ENCODE results near the gene ZNF778.
A peak's percentile ranks its signal among the peaks of the same experiment; 100 is the strongest.

The ZNF778 gene

DNA sequence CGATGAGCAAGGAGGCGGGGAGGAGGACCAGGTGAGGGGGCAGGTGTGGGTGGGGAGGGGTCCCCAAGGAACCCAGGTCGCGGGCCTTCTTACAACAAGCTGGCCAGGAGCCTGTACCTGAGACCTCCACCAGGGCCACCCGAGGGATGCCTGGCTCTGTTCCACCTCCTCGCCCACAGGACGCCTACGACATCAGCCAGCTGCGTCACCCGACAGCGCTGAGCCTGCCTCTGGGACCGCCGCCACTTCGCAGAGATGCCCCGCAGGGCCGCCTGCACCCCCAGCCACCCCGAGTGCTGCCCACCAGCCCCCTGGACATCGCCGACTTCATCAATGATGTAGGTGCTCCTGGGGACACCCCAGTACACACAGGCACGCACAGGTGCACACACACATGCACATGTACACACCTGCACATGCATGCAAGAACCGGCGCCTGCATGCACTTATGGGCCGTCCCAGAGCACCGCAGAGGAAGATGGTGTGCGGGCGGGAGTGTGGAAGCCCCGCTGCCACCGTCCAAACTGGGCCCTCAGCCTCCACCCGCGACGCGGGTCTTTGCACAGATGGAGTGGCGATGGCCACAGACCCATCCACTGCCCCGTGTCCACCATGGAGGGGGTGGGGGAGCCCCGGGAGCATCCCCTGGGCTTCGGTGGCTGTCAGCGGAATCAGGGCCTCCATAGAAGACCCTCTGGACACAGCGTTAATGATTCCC is 23.8 kb upstream of the ZNF778 start:
- H3K4me3 ChIP-seq (ENCODE audit: low read length), result peak overlapping the region; percentile 39
- TF ChIP-seq, protein P1, sequence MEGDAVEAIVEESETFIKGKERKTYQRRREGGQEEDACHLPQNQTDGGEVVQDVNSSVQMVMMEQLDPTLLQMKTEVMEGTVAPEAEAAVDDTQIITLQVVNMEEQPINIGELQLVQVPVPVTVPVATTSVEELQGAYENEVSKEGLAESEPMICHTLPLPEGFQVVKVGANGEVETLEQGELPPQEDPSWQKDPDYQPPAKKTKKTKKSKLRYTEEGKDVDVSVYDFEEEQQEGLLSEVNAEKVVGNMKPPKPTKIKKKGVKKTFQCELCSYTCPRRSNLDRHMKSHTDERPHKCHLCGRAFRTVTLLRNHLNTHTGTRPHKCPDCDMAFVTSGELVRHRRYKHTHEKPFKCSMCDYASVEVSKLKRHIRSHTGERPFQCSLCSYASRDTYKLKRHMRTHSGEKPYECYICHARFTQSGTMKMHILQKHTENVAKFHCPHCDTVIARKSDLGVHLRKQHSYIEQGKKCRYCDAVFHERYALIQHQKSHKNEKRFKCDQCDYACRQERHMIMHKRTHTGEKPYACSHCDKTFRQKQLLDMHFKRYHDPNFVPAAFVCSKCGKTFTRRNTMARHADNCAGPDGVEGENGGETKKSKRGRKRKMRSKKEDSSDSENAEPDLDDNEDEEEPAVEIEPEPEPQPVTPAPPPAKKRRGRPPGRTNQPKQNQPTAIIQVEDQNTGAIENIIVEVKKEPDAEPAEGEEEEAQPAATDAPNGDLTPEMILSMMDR (conservative IDR thresholded peaks at IDR 0.05; ENCODE audit: low read length), result no peak
- DNase-seq (ENCODE audit: low read depth), result no peak

DNA sequence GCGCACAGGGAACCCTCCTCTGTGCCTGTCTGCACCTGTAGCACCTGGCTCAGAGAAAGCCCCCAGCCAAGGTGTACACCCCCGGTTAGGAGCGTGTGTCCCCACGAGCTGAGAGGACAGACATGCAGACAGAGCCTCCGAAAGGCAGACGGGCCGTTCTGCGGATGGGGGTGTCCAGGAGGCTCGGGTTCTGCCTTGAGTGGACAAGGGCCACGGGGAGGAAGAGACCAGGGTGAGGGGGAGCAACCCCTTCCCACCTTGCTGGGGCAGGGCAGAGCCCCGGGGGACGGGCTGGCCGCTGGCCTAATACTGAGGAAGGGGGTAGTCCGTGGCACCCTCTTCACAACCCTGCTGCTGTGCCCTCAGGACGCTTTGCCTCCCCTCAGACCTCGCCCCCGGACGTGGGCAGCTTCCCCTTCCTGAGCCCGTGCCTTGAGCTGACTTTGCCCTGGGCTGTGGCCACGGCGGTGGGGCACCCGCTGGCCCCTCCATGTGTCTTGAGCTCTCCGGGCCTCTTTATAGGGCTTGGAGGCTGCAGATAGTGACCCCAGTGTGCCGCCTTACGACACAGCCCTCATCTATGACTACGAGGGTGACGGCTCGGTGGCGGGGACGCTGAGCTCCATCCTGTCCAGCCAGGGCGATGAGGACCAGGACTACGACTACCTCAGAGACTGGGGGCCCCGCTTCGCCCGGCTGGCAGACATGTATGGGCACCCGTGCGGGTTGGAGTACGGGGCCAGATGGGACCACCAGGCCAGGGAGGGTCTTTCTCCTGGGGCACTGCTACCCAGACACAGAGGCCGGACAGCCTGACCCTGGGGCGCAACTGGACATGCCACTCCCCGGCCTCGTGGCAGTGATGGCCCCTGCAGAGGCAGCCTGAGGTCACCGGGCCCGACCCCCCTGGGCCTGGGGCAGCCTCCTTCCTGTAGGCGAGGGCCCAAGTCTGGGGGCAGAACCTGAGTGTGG is 22.9 kb upstream of the ZNF778 start:
- H3K4me3 ChIP-seq (ENCODE audit: low read length), result no peak overlapping the region
- no peak for DNase-seq (ENCODE audit: low read depth)
- TF ChIP-seq, protein P1 (conservative IDR thresholded peaks at IDR 0.05; ENCODE audit: low read length), result no peak

DNA sequence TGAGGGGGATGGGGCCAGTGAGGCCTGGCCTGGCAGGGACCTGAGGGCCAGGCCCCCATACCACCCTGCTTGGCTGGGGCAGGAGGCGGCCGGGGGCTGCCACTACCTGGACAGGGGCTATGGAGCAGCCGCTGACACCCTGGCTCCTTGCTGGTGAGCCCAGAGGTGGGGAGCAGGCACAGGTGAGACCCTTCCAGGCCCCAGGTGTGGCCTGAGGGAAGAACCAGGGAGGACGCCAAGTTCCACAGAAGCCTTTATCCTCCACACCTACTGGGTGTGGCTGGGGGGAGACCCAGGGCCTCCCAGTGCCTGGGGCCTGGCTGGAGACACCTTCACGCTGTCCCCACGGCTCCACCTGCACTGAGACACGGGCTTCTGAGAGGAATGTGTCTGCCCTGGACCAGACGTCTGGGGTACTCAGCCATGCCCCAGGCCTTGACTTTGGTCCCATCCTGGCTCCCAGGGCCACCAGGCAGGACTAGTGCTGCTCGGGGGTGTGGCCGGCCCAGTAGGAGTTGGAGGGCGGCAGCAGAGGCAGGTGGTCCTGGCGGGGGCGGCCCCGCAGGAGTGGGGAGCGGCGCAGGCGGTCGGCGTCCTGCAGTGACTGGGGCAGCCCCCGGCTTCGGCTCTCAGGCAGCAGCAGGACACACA is 21.9 kb upstream of the ZNF778 start:
- H3K4me3 ChIP-seq (ENCODE audit: low read length), result no peak overlapping the region
- no peak for DNase-seq (ENCODE audit: low read depth)
- TF ChIP-seq, protein P1 (conservative IDR thresholded peaks at IDR 0.05; ENCODE audit: low read length), result no peak

DNA sequence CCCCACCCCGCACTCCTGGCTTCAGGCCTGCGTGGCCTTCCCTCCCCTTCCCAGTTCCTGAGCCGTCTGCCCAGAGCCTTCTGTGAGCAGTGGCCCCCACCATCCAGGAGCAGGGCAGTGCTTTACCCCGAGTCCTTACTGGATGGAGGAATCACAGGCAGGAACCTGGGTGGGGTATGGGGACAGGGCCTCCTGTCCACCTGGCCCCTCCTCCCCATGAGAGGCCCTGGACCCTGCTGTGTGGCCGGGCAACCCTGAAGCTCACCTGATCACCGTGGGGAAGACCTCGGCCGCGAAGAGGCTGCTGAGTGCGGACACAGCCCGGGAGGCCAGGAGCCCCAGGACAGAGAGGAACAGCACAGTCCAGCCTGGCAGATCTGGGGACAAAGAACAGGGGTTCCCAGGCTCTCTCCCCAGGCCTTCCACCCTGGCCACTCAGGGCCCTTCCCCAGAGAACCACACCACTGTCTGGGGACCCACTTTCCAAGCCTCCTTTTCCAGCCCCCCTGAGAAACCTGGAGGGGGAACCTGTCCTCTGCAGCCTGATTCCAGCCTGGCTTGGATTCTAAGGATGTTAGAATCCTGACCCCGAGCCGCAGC is 20.4 kb upstream of the ZNF778 start:
- DNase-seq (ENCODE audit: low read depth), result no peak
- H3K4me3 ChIP-seq (ENCODE audit: low read length), result no peak overlapping the region
- TF ChIP-seq, protein P1 (conservative IDR thresholded peaks at IDR 0.05; ENCODE audit: low read length), result no peak

DNA sequence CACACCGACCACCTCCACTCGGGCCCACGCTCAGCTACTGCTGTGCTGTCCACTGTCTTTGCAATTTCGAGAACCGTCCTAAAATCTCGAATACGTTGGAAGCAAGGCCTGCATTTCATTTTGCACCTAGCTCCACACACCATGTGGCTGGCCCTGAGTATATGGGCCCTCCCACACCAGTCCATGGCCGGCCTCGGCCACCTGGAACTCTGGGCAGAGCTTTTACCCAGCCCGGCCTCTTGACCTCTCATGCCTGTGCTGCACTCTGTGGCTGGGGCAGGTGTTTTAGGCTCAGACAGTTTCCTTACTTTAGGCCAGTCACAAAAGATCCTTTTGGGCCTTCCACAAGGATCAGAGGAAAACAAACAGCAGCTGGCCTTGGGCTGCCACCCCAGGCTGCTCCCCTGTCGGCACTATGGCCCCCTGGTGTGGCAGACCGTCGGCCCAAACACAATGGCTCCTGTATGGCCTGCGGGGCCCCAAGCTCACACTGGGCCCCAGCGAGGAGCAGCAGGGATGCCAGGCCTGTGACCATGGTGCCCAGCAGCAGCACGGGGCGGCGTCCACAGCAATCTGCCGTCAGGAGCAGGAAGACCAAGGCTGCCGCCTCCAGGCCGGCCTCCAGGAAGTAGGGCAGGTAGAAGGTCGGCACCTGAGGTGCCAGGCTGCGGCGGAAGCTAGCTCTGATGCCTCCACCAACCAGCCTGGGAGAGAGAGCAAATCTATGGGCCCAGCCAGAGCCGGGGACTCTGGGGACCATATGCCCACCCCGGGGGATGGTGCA is 19.7 kb upstream of the ZNF778 start:
- DNase-seq (ENCODE audit: low read depth), result no peak
- H3K4me3 ChIP-seq (ENCODE audit: low read length), result no peak overlapping the region
- TF ChIP-seq, protein P1 (conservative IDR thresholded peaks at IDR 0.05; ENCODE audit: low read length), result no peak
